Measurements from ENCODE around the gene SH3RF3.

SH3RF3 gene

GRCh38 chr2:109428841-109429566 lies 300.0 kb downstream of the SH3RF3 start:
- TF ChIP-seq CTCF (IDR thresholded peaks at IDR 0.05; ENCODE audit: insufficient read depth, low read depth, low read length, missing control alignments), result no peak
- no peak overlapping the region for H3K4me3 ChIP-seq (ENCODE audit: low read length)
- DNase-seq (ENCODE audit: low read depth), result no peak

- TF ChIP-seq CTCF (IDR thresholded peaks at IDR 0.05; ENCODE audit: insufficient read depth, low read depth, low read length, missing control alignments), result no peak
- no peak for DNase-seq (ENCODE audit: low read depth)
- no peak overlapping the region for H3K4me3 ChIP-seq (ENCODE audit: low read length)
These were observed 300.7 kb downstream of the SH3RF3 start for GRCh38 chr2:109429567-109430328.

GRCh38 chr2:109430329-109430636 lies 301.3 kb downstream of the SH3RF3 start:
- no peak for TF ChIP-seq CTCF (IDR thresholded peaks at IDR 0.05; ENCODE audit: insufficient read depth, low read depth, low read length, missing control alignments)
- no peak for DNase-seq (ENCODE audit: low read depth)
- no peak overlapping the region for H3K4me3 ChIP-seq (ENCODE audit: low read length)

- H3K4me3 ChIP-seq (ENCODE audit: low read length), result no peak overlapping the region
- no peak for DNase-seq (ENCODE audit: low read depth)
- TF ChIP-seq CTCF (IDR thresholded peaks at IDR 0.05; ENCODE audit: insufficient read depth, low read depth, low read length, missing control alignments), result no peak
These were observed 303.4 kb downstream of the SH3RF3 start for GRCh38 chr2:109432421-109432820.

- DNase-seq (ENCODE audit: low read depth), result no peak
- TF ChIP-seq CTCF (IDR thresholded peaks at IDR 0.05; ENCODE audit: insufficient read depth, low read depth, low read length, missing control alignments), result no peak
- H3K4me3 ChIP-seq (ENCODE audit: low read length), result no peak overlapping the region
These were observed 304.5 kb downstream of the SH3RF3 start for GRCh38 chr2:109433486-109433885.

- TF ChIP-seq CTCF (IDR thresholded peaks at IDR 0.05; ENCODE audit: insufficient read depth, low read depth, low read length, missing control alignments), result no peak
- DNase-seq (ENCODE audit: low read depth), result no peak
- no peak overlapping the region for H3K4me3 ChIP-seq (ENCODE audit: low read length)
These were observed 304.9 kb downstream of the SH3RF3 start for GRCh38 chr2:109433926-109434325.
